Mammary epithelial cell (primary cell): ENCODE measurements around the gene MOB2.

Source experiments
- EZH2 ChIP-seq: IDR thresholded peaks from 2 replicates; pipeline ENCODE4 v1.6.1; 2012; ENCODE audit warnings: low read length, inconsistent platforms, borderline replicate concordance
- TF ChIP-seq, protein P1 (sequence below), 2 donors: IDR thresholded peaks in 1 of 2; conservative IDR thresholded peaks in 1 of 2; 2 replicates each; pipeline ENCODE4 v1.5.1; 2011 to 2012; ENCODE audit warnings: inconsistent platforms in 2 of 2, low read length in 2 of 2, mild to moderate bottlenecking in 2 of 2, control low read depth in 1 of 2, low read depth in 1 of 2; ENCODE audit not compliant: insufficient read depth in 1 of 2; ENCODE audit errors: extremely low read depth in 1 of 2

DNA sequence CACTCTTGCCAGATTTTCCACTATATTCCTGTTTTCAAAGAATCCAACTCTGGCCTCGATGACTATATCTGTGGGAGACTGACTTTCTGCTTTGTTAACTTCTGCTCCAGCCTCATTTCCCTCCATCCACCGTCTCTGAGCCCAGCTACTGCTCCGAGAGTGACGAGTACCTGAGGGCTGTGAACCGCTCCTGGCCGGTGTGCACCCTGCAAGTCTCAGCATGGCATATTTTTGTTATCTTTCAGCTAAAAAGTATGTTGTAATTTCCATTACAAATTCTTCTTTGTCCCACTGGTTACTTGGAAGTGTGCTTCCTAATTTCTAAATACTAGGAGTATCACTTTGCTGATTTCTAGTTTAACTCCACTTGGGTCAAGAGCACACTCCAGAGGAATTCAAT, 36.5 kb upstream of the MOB2 start:
- TF ChIP-seq, protein P1, sequence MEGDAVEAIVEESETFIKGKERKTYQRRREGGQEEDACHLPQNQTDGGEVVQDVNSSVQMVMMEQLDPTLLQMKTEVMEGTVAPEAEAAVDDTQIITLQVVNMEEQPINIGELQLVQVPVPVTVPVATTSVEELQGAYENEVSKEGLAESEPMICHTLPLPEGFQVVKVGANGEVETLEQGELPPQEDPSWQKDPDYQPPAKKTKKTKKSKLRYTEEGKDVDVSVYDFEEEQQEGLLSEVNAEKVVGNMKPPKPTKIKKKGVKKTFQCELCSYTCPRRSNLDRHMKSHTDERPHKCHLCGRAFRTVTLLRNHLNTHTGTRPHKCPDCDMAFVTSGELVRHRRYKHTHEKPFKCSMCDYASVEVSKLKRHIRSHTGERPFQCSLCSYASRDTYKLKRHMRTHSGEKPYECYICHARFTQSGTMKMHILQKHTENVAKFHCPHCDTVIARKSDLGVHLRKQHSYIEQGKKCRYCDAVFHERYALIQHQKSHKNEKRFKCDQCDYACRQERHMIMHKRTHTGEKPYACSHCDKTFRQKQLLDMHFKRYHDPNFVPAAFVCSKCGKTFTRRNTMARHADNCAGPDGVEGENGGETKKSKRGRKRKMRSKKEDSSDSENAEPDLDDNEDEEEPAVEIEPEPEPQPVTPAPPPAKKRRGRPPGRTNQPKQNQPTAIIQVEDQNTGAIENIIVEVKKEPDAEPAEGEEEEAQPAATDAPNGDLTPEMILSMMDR (conservative IDR thresholded peaks at IDR 0.05 in 1 of 2, IDR thresholded peaks at IDR 0.05 in 1 of 2; ENCODE audit: extremely low read depth in 1 of 2, insufficient read depth in 1 of 2, low read depth in 1 of 2, low read length in 2 of 2): no peak
- no peak for TF ChIP-seq EZH2
